ENCODE data around the gene SLC35E1. TPM values are rescaled to one million over a fixed set of nuclear protein-coding genes. Genes with fewer than 3 reads are reported as not detected.
A peak's percentile ranks its signal among the peaks of the same experiment; 100 is the strongest.

The SLC35E1 gene
- total RNA-seq, 2 donors from 2014 or later: 26.6 to 30.6 TPM

- 88 to 93% methylated on average over 9 to 12 of the region's 12 CpGs for WGBS, 2 experiments (ENCODE audit: insufficient coverage in 1 of 2, insufficient read length in 1 of 2)
- TF ChIP-seq, protein P1, sequence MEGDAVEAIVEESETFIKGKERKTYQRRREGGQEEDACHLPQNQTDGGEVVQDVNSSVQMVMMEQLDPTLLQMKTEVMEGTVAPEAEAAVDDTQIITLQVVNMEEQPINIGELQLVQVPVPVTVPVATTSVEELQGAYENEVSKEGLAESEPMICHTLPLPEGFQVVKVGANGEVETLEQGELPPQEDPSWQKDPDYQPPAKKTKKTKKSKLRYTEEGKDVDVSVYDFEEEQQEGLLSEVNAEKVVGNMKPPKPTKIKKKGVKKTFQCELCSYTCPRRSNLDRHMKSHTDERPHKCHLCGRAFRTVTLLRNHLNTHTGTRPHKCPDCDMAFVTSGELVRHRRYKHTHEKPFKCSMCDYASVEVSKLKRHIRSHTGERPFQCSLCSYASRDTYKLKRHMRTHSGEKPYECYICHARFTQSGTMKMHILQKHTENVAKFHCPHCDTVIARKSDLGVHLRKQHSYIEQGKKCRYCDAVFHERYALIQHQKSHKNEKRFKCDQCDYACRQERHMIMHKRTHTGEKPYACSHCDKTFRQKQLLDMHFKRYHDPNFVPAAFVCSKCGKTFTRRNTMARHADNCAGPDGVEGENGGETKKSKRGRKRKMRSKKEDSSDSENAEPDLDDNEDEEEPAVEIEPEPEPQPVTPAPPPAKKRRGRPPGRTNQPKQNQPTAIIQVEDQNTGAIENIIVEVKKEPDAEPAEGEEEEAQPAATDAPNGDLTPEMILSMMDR (conservative IDR thresholded peaks at IDR 0.05): no peak
- Histone ChIP-seq H3K27me3 (ENCODE audit: control insufficient read depth, insufficient read depth, low read length, poor library complexity, severe bottlenecking) (no peaks in the 10 kb centered on the region), H3K4me3 (ENCODE audit: low read length) (no peak overlapping the region), H3K9ac (ENCODE audit: extremely low read depth, low read length, poor library complexity, severe bottlenecking) (no peak overlapping the region), H3K9me3 (ENCODE audit: control insufficient read depth, low read length) (no peaks in the 10 kb centered on the region), H3K27ac (ENCODE audit: low read depth, low read length) (no peak overlapping the region), H3K36me3 (ENCODE audit: control insufficient read depth, insufficient read depth, low read length) (peaks cover 6% of the 10 kb centered on the region), H3K4me1 (ENCODE audit: control insufficient read depth, insufficient read depth, low read length) (peaks cover 8% of the 10 kb centered on the region)
- H3K36me3 Mint-ChIP-seq (ENCODE audit: low read depth): peaks cover 12% of the 10 kb centered on the region
- no peak overlapping the region for H3K4me3 Mint-ChIP-seq
- H3K27ac Mint-ChIP-seq: peak overlapping the region; percentile 84
- DNase-seq: no peak
- peaks cover 19% of the 10 kb centered on the region for H3K4me1 Mint-ChIP-seq
- H3K27me3 Mint-ChIP-seq (ENCODE audit: insufficient read depth): no peaks in the 10 kb centered on the region
- H3K9me3 Mint-ChIP-seq: no peaks in the 10 kb centered on the region
Measured at GRCh38 chr19:16581145-16581970, 9.1 kb upstream of the SLC35E1 start.

DNA sequence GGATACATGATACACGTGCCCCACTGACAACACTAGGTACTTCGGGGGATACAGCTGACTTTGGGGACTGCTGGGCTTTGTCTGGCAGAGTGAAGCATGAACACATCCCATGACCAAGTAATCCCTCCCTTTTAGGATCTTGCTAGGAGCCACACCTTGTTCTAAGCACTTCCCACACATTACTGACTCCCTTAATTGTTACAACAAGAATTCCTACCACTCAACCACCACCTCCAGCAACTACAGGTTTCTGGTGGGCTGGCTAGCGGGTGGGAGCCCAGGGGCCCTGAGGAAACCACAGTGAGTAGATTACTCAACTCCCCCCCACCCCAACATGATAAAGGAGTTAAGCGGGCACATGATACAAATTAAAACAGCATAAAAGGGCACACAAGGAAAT lies 7.2 kb upstream of the SLC35E1 start:
- no peak overlapping the region for H3K27ac ChIP-seq (ENCODE audit: low read depth, low read length)
- Mint-ChIP-seq H3K27ac (peak overlapping the region; percentile 76), H3K9me3 (no peaks in the 10 kb centered on the region), H3K36me3 (ENCODE audit: low read depth) (peaks cover 22% of the 10 kb centered on the region), H3K4me3 (no peak overlapping the region), H3K4me1 (peaks cover 2% of the 10 kb centered on the region), H3K27me3 (ENCODE audit: insufficient read depth) (no peaks in the 10 kb centered on the region)
- no peak overlapping the region for H3K4me3 ChIP-seq (ENCODE audit: low read length)
- H3K36me3 ChIP-seq (ENCODE audit: control insufficient read depth, insufficient read depth, low read length): peaks cover 24% of the 10 kb centered on the region
- TF ChIP-seq, protein P1 (conservative IDR thresholded peaks at IDR 0.05): no peak
- DNase-seq: no peak
- H3K27me3 ChIP-seq (ENCODE audit: control insufficient read depth, insufficient read depth, low read length, poor library complexity, severe bottlenecking): no peaks in the 10 kb centered on the region
- no peaks in the 10 kb centered on the region for H3K9me3 ChIP-seq (ENCODE audit: control insufficient read depth, low read length)
- 92% methylated on average over 3 to 4 of the region's 4 CpGs for WGBS, 2 experiments (ENCODE audit: insufficient coverage in 1 of 2, insufficient read length in 1 of 2)
- peaks cover 2% of the 10 kb centered on the region for H3K4me1 ChIP-seq (ENCODE audit: control insufficient read depth, insufficient read depth, low read length)
- H3K9ac ChIP-seq (ENCODE audit: extremely low read depth, low read length, poor library complexity, severe bottlenecking): no peak overlapping the region

- no peak for DNase-seq
- Histone ChIP-seq H3K27ac (ENCODE audit: low read depth, low read length) (no peak overlapping the region), H3K36me3 (ENCODE audit: control insufficient read depth, insufficient read depth, low read length) (peaks cover 31% of the 10 kb centered on the region), H3K9me3 (ENCODE audit: control insufficient read depth, low read length) (no peaks in the 10 kb centered on the region), H3K9ac (ENCODE audit: extremely low read depth, low read length, poor library complexity, severe bottlenecking) (no peak overlapping the region), H3K27me3 (ENCODE audit: control insufficient read depth, insufficient read depth, low read length, poor library complexity, severe bottlenecking) (no peaks in the 10 kb centered on the region), H3K4me1 (ENCODE audit: control insufficient read depth, insufficient read depth, low read length) (no peaks in the 10 kb centered on the region), H3K4me3 (ENCODE audit: low read length) (no peak overlapping the region)
- Mint-ChIP-seq H3K4me3 (no peak overlapping the region), H3K9me3 (no peaks in the 10 kb centered on the region), H3K27me3 (ENCODE audit: insufficient read depth) (no peaks in the 10 kb centered on the region), H3K27ac (no peak overlapping the region), H3K4me1 (peaks cover 13% of the 10 kb centered on the region), H3K36me3 (ENCODE audit: low read depth) (peaks cover 22% of the 10 kb centered on the region)
- whole genome bisulfite sequencing, 2 experiments (ENCODE audit: insufficient coverage in 1 of 2, insufficient read length in 1 of 2): 92 to 96% methylated on average over 9 to 17 of the region's 17 CpGs
- TF ChIP-seq, protein P1 (conservative IDR thresholded peaks at IDR 0.05): no peak
Measured at GRCh38 chr19:16577531-16577985, 5.3 kb upstream of the SLC35E1 start.
